IMR-90 (cell line): Measurements from ENCODE around the gene APOB.

Source experiments
- BHLHE40 ChIP-seq: fragments of 150-350 bp; IDR thresholded peaks from 2 replicates; pipeline ENCODE4 v1.6.1; 2016; ENCODE audit warnings: mild to moderate bottlenecking, low read depth, low read length
- CTCF ChIP-seq: conservative IDR thresholded peaks from 2 replicates; pipeline ENCODE4 v1.5.1; 2012; ENCODE audit warnings: mild to moderate bottlenecking, low read depth, low read length, improper control_type of control experiment
- FOS ChIP-seq: fragments of 150-350 bp; IDR thresholded peaks from 2 replicates; pipeline ENCODE4 v1.6.1; 2016; ENCODE audit warnings: low read depth, low read length
- MXI1 ChIP-seq: IDR thresholded peaks from 2 replicates; pipeline ENCODE4 v1.6.1; 2012; ENCODE audit warnings: low read depth, mild to moderate bottlenecking, low read length, moderate library complexity, borderline replicate concordance
- POLR2A ChIP-seq: IDR thresholded peaks from 2 replicates; pipeline ENCODE4 v1.6.1; 2012; ENCODE audit warnings: mild to moderate bottlenecking, low read depth, low read length
- RAD21 ChIP-seq: IDR thresholded peaks from 2 replicates; pipeline ENCODE4 v1.6.1; 2012; ENCODE audit warnings: low read length, improper control_type of control experiment

GRCh38 chr2:21025690-21026478 is 18.0 kb downstream of the APOB start:
- TF ChIP-seq CTCF (no peak), RAD21 (no peak), BHLHE40 (no peak), POLR2A (no peak), FOS (no peak), MXI1 (no peak)
